Measurements from ENCODE around the gene WNT1.

DNA sequence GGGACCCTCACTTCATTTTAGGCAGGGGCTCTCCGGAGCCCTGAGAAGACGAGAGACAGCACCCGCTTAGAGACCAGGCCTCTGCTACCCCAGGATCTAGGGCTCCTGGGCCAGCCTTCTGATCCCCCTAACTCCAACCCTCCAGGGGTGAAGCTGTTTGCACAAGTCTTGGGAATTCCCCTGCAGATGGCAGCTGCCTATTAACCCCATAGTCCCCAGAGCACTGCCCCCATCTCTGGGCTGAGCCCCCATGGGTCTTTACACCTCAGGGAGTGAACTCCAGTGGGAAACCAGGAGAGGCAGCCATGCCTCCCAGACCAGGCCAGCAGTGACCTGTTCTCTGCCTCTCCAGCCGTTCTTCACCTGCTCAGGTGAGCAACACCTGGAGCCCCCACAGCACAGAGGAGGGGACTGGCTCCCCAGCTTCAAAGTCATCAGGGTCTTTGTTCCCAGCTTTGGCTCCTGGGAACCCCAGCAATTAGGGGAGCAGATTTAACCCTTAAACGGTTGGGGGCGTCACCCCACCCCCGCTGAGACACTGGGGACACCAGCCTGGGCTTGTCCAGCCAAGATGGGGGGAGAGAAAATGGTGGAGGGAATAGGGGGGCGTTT lies 8.9 kb upstream of the WNT1 start:
- TF ChIP-seq, protein P1, sequence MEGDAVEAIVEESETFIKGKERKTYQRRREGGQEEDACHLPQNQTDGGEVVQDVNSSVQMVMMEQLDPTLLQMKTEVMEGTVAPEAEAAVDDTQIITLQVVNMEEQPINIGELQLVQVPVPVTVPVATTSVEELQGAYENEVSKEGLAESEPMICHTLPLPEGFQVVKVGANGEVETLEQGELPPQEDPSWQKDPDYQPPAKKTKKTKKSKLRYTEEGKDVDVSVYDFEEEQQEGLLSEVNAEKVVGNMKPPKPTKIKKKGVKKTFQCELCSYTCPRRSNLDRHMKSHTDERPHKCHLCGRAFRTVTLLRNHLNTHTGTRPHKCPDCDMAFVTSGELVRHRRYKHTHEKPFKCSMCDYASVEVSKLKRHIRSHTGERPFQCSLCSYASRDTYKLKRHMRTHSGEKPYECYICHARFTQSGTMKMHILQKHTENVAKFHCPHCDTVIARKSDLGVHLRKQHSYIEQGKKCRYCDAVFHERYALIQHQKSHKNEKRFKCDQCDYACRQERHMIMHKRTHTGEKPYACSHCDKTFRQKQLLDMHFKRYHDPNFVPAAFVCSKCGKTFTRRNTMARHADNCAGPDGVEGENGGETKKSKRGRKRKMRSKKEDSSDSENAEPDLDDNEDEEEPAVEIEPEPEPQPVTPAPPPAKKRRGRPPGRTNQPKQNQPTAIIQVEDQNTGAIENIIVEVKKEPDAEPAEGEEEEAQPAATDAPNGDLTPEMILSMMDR (IDR thresholded peaks at IDR 0.05) = no peak
- TF ChIP-seq POLR2A (IDR thresholded peaks at IDR 0.05) (no peak), POLR2AphosphoS5 (IDR thresholded peaks at IDR 0.05; ENCODE audit: insufficient read depth in 1 of 2, low read depth in 1 of 2) (no peak)
